ENCODE data around the gene TAC1.
"Not testable (repeated sequence)": the region's sequence is repeated elsewhere in the genome, so short reads cannot be mapped to it uniquely, and the experiment has no call there.

TAC1 gene

GRCh38 chr7:97735075-97735474 is 3.2 kb downstream of the TAC1 start:
- no peaks in the 10 kb centered on the region for H3K9me3 ChIP-seq (ENCODE audit: control insufficient read depth, low read length)
- H3K27ac ChIP-seq (ENCODE audit: insufficient read depth, low read length, poor library complexity, severe bottlenecking) = no peak overlapping the region
- peaks cover 12% of the 10 kb centered on the region for H3K27me3 ChIP-seq (replicated peaks; ENCODE audit: control insufficient read depth, insufficient read depth, low read length, poor library complexity, severe bottlenecking)
- DNase-seq = no peak
- H3K4me1 ChIP-seq (ENCODE audit: control insufficient read depth, insufficient read depth, low read length, poor library complexity, severe bottlenecking) = peaks cover 4% of the 10 kb centered on the region
- H3K4me3 ChIP-seq (ENCODE audit: insufficient read depth, low read depth, low read length, poor library complexity, severe bottlenecking) = no peak overlapping the region
- H3K36me3 ChIP-seq (ENCODE audit: control insufficient read depth, insufficient read depth, low read length) = no peaks in the 10 kb centered on the region

- Histone ChIP-seq H3K27ac (ENCODE audit: insufficient read depth, low read length, poor library complexity, severe bottlenecking) (no peak overlapping the region), H3K9me3 (ENCODE audit: control insufficient read depth, low read length) (no peaks in the 10 kb centered on the region)
These were observed 16.6 kb downstream of the TAC1 start for GRCh38 chr7:97748482-97748881.

GRCh38 chr7:97751566-97751965 is 19.7 kb downstream of the TAC1 start:
- Histone ChIP-seq H3K27ac (ENCODE audit: insufficient read depth, low read length, poor library complexity, severe bottlenecking) (no peak overlapping the region), H3K27me3 (replicated peaks; ENCODE audit: control insufficient read depth, insufficient read depth, low read length, poor library complexity, severe bottlenecking) (no peaks in the 10 kb centered on the region), H3K36me3 (ENCODE audit: control insufficient read depth, insufficient read depth, low read length) (no peaks in the 10 kb centered on the region), H3K4me1 (ENCODE audit: control insufficient read depth, insufficient read depth, low read length, poor library complexity, severe bottlenecking) (no peaks in the 10 kb centered on the region), H3K4me3 (ENCODE audit: insufficient read depth, low read depth, low read length, poor library complexity, severe bottlenecking) (no peak overlapping the region), H3K9me3 (ENCODE audit: control insufficient read depth, low read length) (no peaks in the 10 kb centered on the region)
- DNase-seq = no peak

More at GRCh38 chr7:97748482-97748881, 16.6 kb downstream of the TAC1 start:
- no peak for DNase-seq
- Histone ChIP-seq H3K4me3 (ENCODE audit: insufficient read depth, low read depth, low read length, poor library complexity, severe bottlenecking) (no peak overlapping the region), H3K4me1 (ENCODE audit: control insufficient read depth, insufficient read depth, low read length, poor library complexity, severe bottlenecking) (no peaks in the 10 kb centered on the region), H3K27me3 (replicated peaks; ENCODE audit: control insufficient read depth, insufficient read depth, low read length, poor library complexity, severe bottlenecking) (no peaks in the 10 kb centered on the region), H3K36me3 (ENCODE audit: control insufficient read depth, insufficient read depth, low read length) (no peaks in the 10 kb centered on the region)

GRCh38 chr7:97752215-97752614 is 20.3 kb downstream of the TAC1 start:
- no peaks in the 10 kb centered on the region for H3K4me1 ChIP-seq (ENCODE audit: control insufficient read depth, insufficient read depth, low read length, poor library complexity, severe bottlenecking)

GRCh38 chr7:97757824-97758223 is 25.9 kb downstream of the TAC1 start:
- Histone ChIP-seq H3K9me3 (ENCODE audit: control insufficient read depth, low read length) (no peaks in the 10 kb centered on the region), H3K27me3 (replicated peaks; ENCODE audit: control insufficient read depth, insufficient read depth, low read length, poor library complexity, severe bottlenecking) (no peaks in the 10 kb centered on the region), H3K4me3 (ENCODE audit: insufficient read depth, low read depth, low read length, poor library complexity, severe bottlenecking) (no peak overlapping the region), H3K4me1 (ENCODE audit: control insufficient read depth, insufficient read depth, low read length, poor library complexity, severe bottlenecking) (no peaks in the 10 kb centered on the region), H3K27ac (ENCODE audit: insufficient read depth, low read length, poor library complexity, severe bottlenecking) (no peak overlapping the region), H3K36me3 (ENCODE audit: control insufficient read depth, insufficient read depth, low read length) (no peaks in the 10 kb centered on the region)
- DNase-seq = no peak

More at GRCh38 chr7:97752215-97752614, 20.3 kb downstream of the TAC1 start:
- H3K36me3 ChIP-seq (ENCODE audit: control insufficient read depth, insufficient read depth, low read length) = no peaks in the 10 kb centered on the region
- no peak overlapping the region for H3K27ac ChIP-seq (ENCODE audit: insufficient read depth, low read length, poor library complexity, severe bottlenecking)
- no peaks in the 10 kb centered on the region for H3K27me3 ChIP-seq (replicated peaks; ENCODE audit: control insufficient read depth, insufficient read depth, low read length, poor library complexity, severe bottlenecking)
- no peak for DNase-seq
- H3K4me3 ChIP-seq (ENCODE audit: insufficient read depth, low read depth, low read length, poor library complexity, severe bottlenecking) = no peak overlapping the region
- no peaks in the 10 kb centered on the region for H3K9me3 ChIP-seq (ENCODE audit: control insufficient read depth, low read length)

- DNase-seq = no peak
- Histone ChIP-seq H3K4me3 (ENCODE audit: insufficient read depth, low read depth, low read length, poor library complexity, severe bottlenecking) (no peak overlapping the region), H3K4me1 (ENCODE audit: control insufficient read depth, insufficient read depth, low read length, poor library complexity, severe bottlenecking) (no peaks in the 10 kb centered on the region), H3K27ac (ENCODE audit: insufficient read depth, low read length, poor library complexity, severe bottlenecking) (no peak overlapping the region), H3K9me3 (ENCODE audit: control insufficient read depth, low read length) (no peaks in the 10 kb centered on the region), H3K27me3 (replicated peaks; ENCODE audit: control insufficient read depth, insufficient read depth, low read length, poor library complexity, severe bottlenecking) (no peaks in the 10 kb centered on the region), H3K36me3 (ENCODE audit: control insufficient read depth, insufficient read depth, low read length) (no peaks in the 10 kb centered on the region)
These were observed 39.0 kb downstream of the TAC1 start for GRCh38 chr7:97770850-97771249.

GRCh38 chr7:97771576-97771975 is 39.7 kb downstream of the TAC1 start:
- no peak overlapping the region for H3K27ac ChIP-seq (ENCODE audit: insufficient read depth, low read length, poor library complexity, severe bottlenecking)
- no peaks in the 10 kb centered on the region for H3K9me3 ChIP-seq (ENCODE audit: control insufficient read depth, low read length)
- H3K27me3 ChIP-seq (replicated peaks; ENCODE audit: control insufficient read depth, insufficient read depth, low read length, poor library complexity, severe bottlenecking) = no peaks in the 10 kb centered on the region
- H3K4me1 ChIP-seq (ENCODE audit: control insufficient read depth, insufficient read depth, low read length, poor library complexity, severe bottlenecking) = no peaks in the 10 kb centered on the region
- no peak overlapping the region for H3K4me3 ChIP-seq (ENCODE audit: insufficient read depth, low read depth, low read length, poor library complexity, severe bottlenecking)
- H3K36me3 ChIP-seq (ENCODE audit: control insufficient read depth, insufficient read depth, low read length) = no peaks in the 10 kb centered on the region
- no peak for DNase-seq

- Histone ChIP-seq H3K27me3 (replicated peaks; ENCODE audit: control insufficient read depth, insufficient read depth, low read length, poor library complexity, severe bottlenecking) (no peaks in the 10 kb centered on the region), H3K4me1 (ENCODE audit: control insufficient read depth, insufficient read depth, low read length, poor library complexity, severe bottlenecking) (no peaks in the 10 kb centered on the region), H3K4me3 (ENCODE audit: insufficient read depth, low read depth, low read length, poor library complexity, severe bottlenecking) (no peak overlapping the region), H3K27ac (ENCODE audit: insufficient read depth, low read length, poor library complexity, severe bottlenecking) (no peak overlapping the region), H3K36me3 (ENCODE audit: control insufficient read depth, insufficient read depth, low read length) (no peaks in the 10 kb centered on the region), H3K9me3 (ENCODE audit: control insufficient read depth, low read length) (no peaks in the 10 kb centered on the region)
- DNase-seq = no peak
These were observed 40.4 kb downstream of the TAC1 start for GRCh38 chr7:97772045-97772901.

GRCh38 chr7:97786398-97786797 is 54.5 kb downstream of the TAC1 start:
- not testable (repeated sequence) for H3K27ac ChIP-seq (ENCODE audit: insufficient read depth, low read length, poor library complexity, severe bottlenecking); H3K4me1 ChIP-seq (ENCODE audit: control insufficient read depth, insufficient read depth, low read length, poor library complexity, severe bottlenecking); H3K9me3 ChIP-seq (ENCODE audit: control insufficient read depth, low read length); H3K36me3 ChIP-seq (ENCODE audit: control insufficient read depth, insufficient read depth, low read length); H3K27me3 ChIP-seq (replicated peaks; ENCODE audit: control insufficient read depth, insufficient read depth, low read length, poor library complexity, severe bottlenecking); DNase-seq; H3K4me3 ChIP-seq (ENCODE audit: insufficient read depth, low read depth, low read length, poor library complexity, severe bottlenecking)
